HUES64 (cell line): ENCODE measurements around the gene SPTB.

Source experiments
- H3K27ac ChIP-seq: 2 replicates; pipeline ENCODE4 v1.7.0; 2013; ENCODE audit warnings: low read depth, low read length, inconsistent platforms
- H3K27me3 ChIP-seq: 2 replicates; pipeline ENCODE4 v1.6.1; 2013; ENCODE audit warnings: mild to moderate bottlenecking, low read length; ENCODE audit not compliant: insufficient read depth
- H3K36me3 ChIP-seq: 2 replicates; pipeline ENCODE4 v1.6.1; 2013; ENCODE audit warnings: mild to moderate bottlenecking, low read length; ENCODE audit not compliant: insufficient read depth
- H3K4me1 ChIP-seq: 2 replicates; pipeline ENCODE4 v1.6.1; 2013; ENCODE audit warnings: mild to moderate bottlenecking, low read length, moderate library complexity; ENCODE audit not compliant: insufficient read depth
- H3K4me3 ChIP-seq: 2 replicates; pipeline ENCODE4 v1.5.1; 2013; ENCODE audit warnings: mild to moderate bottlenecking, low read length, moderate library complexity
- H3K9ac ChIP-seq: 2 replicates; pipeline ENCODE4 v1.6.1; 2013; ENCODE audit warnings: mild to moderate bottlenecking, low read depth, low read length
- H3K9me3 ChIP-seq: 2 replicates; pipeline ENCODE4 v1.6.1; 2013; ENCODE audit warnings: low read depth, low read length; ENCODE audit not compliant: insufficient read depth
- WGBS: fragments of 150-250, 120-280 bp; methylation state at CpG from one replicate; pipeline ENCODE4 v1.1.7; 2013; ENCODE audit warnings: missing lambda C conversion rate; 5-methylcytosine and 5-hydroxymethylcytosine counted together

Gene SPTB

DNA sequence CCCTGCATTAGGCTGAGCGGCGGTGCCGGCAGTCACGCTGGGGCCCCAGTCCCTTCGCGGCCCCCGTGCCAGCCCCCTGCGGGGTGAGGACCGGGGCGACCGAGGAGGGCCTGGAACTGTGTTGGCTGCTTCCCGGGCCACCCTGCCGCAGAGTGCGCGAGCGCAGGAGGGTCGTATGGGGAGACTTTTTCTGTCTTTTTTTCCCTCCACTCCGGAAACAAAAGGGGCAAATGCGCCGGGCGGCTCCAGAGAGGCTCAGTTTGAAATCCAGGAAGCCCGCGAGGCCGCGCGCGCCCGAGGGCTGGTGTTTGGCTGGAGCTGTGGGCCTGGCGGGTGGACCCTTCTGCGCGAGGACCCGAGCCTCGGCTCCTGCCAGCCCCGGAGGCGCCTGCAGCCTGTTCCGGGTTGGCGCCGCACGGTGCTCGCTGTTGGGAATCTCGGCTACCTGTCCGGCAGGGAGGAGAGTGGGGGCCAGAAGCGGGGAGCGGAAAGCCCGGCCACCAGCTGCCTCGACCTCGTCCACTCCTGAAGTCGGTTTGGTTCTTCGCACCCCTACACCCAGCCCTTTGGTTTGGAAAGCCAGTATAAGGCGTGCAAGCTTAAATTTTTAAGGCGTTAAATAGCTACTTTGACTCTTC is 174.8 kb downstream of the SPTB start:
- WGBS: under 1% methylated on average over 51 of the region's 51 CpGs
- Histone ChIP-seq H3K36me3 (peaks cover 3% of the 10 kb centered on the region; the same call in 1 of the 2 replicates), H3K4me3 (peak overlapping the region; percentile 83), H3K9me3 (no peaks in the 10 kb centered on the region), H3K27ac (peak overlapping the region; percentile 67), H3K27me3 (peaks cover 18% of the 10 kb centered on the region; the same call in 1 of the 2 replicates), H3K9ac (peak overlapping the region; percentile 82), H3K4me1 (peaks cover 69% of the 10 kb centered on the region)

GRCh38 chr14:64704143-64704742 is 175.5 kb downstream of the SPTB start, which contains the start of gene PLEKHG3:
Gene PLEKHG3 (plus strand): TSS chr14:64704424. CDS start chr14:64727632, 23,208 bp downstream.
- Histone ChIP-seq H3K4me3 (peak within 1 kb of the TSS; percentile 83), H3K27ac (peak within 1 kb of the TSS; percentile 76), H3K27me3 (peaks cover 18% of the 10 kb centered on the region; the same call in 1 of the 2 replicates), H3K9me3 (no peaks in the 10 kb centered on the region), H3K36me3 (no peaks in the 10 kb centered on the region), H3K9ac (peak within 1 kb of the TSS; percentile 82), H3K4me1 (peaks cover 67% of the 10 kb centered on the region)
- under 1% methylated on average over 69 of the region's 69 CpGs for WGBS

GRCh38 chr14:64703395-64704142 is 176.1 kb downstream of the SPTB start:
- peaks cover 18% of the 10 kb centered on the region; the same call in 1 of the 2 replicates for H3K27me3 ChIP-seq

DNA sequence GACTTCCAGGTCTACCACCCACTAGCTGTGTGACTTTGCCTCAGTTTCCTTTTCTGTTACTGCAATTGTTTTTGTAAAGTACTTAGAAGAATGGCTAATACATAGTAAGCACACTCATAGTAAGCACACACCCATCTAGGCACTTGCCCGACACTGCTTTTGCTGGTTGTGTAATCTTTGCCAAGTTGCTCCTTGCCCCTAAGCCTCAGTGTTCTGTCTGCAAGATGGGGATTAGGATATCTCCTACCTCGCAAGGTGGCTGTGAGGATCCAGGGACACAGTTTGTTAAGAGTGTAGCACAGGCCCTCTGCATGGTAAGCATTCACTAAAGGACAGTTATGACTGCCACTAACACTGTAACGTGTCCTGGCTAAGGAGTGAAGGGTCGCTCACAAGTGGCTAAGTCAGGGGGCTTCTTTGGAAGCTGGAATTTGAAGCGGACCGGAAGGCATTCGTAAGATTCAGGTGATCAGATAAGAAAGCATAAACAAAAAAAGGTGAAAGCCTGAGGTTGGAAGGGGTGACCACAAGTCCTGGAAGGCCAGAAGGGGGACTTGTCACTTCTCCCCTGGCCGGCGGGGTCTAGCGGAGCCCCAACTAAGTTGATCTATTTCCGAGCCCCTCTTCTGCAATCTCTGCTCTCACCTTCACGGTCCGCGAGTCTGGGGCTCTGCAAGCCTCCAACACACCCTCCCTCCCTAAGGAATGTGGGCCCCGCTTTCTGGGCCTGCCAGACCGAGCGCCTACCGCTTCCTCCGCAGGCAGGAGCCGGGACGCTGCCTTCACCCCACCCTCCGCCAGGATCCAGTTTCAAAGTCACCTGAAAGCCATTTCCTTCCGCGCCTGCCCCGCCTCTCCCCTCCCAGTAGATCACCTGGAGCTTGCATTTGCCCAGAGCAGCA is 177.0 kb downstream of the SPTB start:
- H3K4me1 ChIP-seq: peaks cover 72% of the 10 kb centered on the region
- peak overlapping the region; percentile 53 for H3K9ac ChIP-seq
- H3K9me3 ChIP-seq: no peaks in the 10 kb centered on the region
- peak overlapping the region; percentile 83 for H3K4me3 ChIP-seq
- WGBS: 4% methylated on average over 25 of the region's 25 CpGs
- peaks cover 18% of the 10 kb centered on the region; the same call in 1 of the 2 replicates for H3K27me3 ChIP-seq
- peak overlapping the region; percentile 51; the same call in 1 of the 2 replicates for H3K27ac ChIP-seq
- H3K36me3 ChIP-seq: no peaks in the 10 kb centered on the region

More at GRCh38 chr14:64703395-64704142, 176.1 kb downstream of the SPTB start:
- no peaks in the 10 kb centered on the region for H3K9me3 ChIP-seq
- under 1% methylated on average over 25 of the region's 26 CpGs for WGBS
- no peaks in the 10 kb centered on the region for H3K36me3 ChIP-seq
- peaks cover 67% of the 10 kb centered on the region for H3K4me1 ChIP-seq
- peak overlapping the region; percentile 83 for H3K4me3 ChIP-seq
- H3K27ac ChIP-seq: peak overlapping the region; percentile 76
- peak overlapping the region; percentile 73 for H3K9ac ChIP-seq

GRCh38 chr14:64701660-64702059 is 178.0 kb downstream of the SPTB start:
- 5% methylated on average over 1 of the region's 1 CpG for WGBS
- H3K4me1 ChIP-seq: peaks cover 65% of the 10 kb centered on the region
- H3K27me3 ChIP-seq: peaks cover 18% of the 10 kb centered on the region; the same call in 1 of the 2 replicates
- no peaks in the 10 kb centered on the region for H3K9me3 ChIP-seq
- no peak overlapping the region for H3K9ac ChIP-seq
- peak overlapping the region; percentile 83; the same call in 1 of the 2 replicates for H3K4me3 ChIP-seq
- peak overlapping the region; percentile 75; the same call in 1 of the 2 replicates for H3K27ac ChIP-seq
- H3K36me3 ChIP-seq: no peaks in the 10 kb centered on the region

DNA sequence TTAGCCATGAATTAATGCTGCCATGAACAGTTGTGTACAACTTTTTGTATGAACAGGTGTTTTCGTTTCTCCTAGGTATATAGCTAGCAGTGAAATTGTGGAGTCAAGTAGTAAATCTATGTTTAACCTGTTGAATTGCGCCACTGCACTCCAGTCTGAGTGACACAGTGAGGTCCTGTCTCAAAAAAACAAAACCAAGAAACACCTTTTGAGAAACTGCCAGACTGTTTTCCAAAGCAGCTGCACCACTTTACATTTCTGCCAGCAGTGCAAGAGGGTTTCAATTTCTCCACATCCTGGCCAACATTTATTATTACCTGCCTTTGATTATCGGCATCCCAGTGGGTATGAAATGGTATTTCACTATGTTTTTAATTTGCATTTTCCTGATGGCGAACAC is 178.8 kb downstream of the SPTB start:
- Histone ChIP-seq H3K9ac (no peak overlapping the region), H3K4me3 (no peak overlapping the region), H3K9me3 (no peaks in the 10 kb centered on the region), H3K4me1 (peaks cover 60% of the 10 kb centered on the region), H3K27me3 (peaks cover 18% of the 10 kb centered on the region; the same call in 1 of the 2 replicates), H3K36me3 (no peaks in the 10 kb centered on the region), H3K27ac (peak overlapping the region; percentile 30; the same call in 1 of the 2 replicates)
- WGBS: 67% methylated on average over 4 of the region's 4 CpGs

- no peaks in the 10 kb centered on the region for H3K36me3 ChIP-seq
- 93% methylated on average over 2 of the region's 2 CpGs for WGBS
- no peak overlapping the region for H3K4me3 ChIP-seq
- peaks cover 55% of the 10 kb centered on the region for H3K4me1 ChIP-seq
- H3K27ac ChIP-seq: no peak overlapping the region
- H3K9ac ChIP-seq: no peak overlapping the region
- H3K27me3 ChIP-seq: peaks cover 18% of the 10 kb centered on the region; the same call in 1 of the 2 replicates
- H3K9me3 ChIP-seq: no peaks in the 10 kb centered on the region
Measured at GRCh38 chr14:64700290-64700689, 179.4 kb downstream of the SPTB start.

- Histone ChIP-seq H3K36me3 (no peaks in the 10 kb centered on the region), H3K9ac (no peak overlapping the region), H3K4me3 (0 out of 2 replicates have a peak overlapping the region, but pooled peaks have one; percentile 4), H3K4me1 (peaks cover 55% of the 10 kb centered on the region), H3K27ac (no peak overlapping the region), H3K27me3 (peaks cover 18% of the 10 kb centered on the region; the same call in 1 of the 2 replicates), H3K9me3 (no peaks in the 10 kb centered on the region)
- WGBS: 33% methylated on average over 7 of the region's 7 CpGs
Measured at GRCh38 chr14:64698903-64699302, 180.8 kb downstream of the SPTB start.

DNA sequence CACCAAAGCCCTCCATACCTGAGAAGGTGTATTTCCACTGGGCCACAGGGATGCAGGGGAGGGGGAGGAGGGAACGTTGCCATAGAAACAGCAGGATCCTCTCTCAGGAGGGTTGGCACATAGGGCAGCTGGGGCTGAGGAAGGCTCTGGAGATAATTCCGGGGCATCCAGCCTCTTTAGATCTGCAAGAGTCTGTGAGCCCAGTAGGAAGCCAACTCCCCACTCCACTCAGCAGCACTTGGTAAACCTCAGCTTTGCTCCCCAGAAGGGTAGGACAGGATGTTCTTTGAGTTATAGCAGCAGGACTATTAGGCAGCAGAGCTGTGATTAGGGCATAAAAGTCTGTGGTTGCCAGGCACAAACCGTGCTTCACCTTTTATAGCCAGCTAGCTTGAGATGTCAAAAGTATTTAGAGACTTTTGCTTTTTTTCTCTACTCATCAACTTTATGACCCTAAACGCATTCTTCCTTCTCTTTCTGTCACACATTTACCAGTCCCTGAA is 183.3 kb downstream of the SPTB start:
- Histone ChIP-seq H3K27ac (no peak overlapping the region), H3K4me1 (peaks cover 35% of the 10 kb centered on the region), H3K9ac (no peak overlapping the region), H3K9me3 (no peaks in the 10 kb centered on the region), H3K36me3 (no peaks in the 10 kb centered on the region), H3K27me3 (no peaks in the 10 kb centered on the region), H3K4me3 (no peak overlapping the region)
- 73% methylated on average over 4 of the region's 4 CpGs for WGBS
